HG03139 (cell line): ENCODE measurements around the gene RAB2B.
A peak's percentile ranks its signal among the peaks of the same experiment; 100 is the strongest.
"Not testable (repeated sequence)": the region's sequence is repeated elsewhere in the genome, so short reads cannot be mapped to it uniquely, and the experiment has no call there.

ENCODE experiments used
- ATAC-seq: cut with Tn5 transposase; IDR thresholded peaks from one replicate; pipeline ENCODE4 v1.9.1; 2021; ENCODE audit not compliant: unreplicated experiment

Gene RAB2B

GRCh38 chr14:21494902-21495762 is 18.4 kb upstream of the RAB2B start:
- ATAC-seq: no peak

- no peak for ATAC-seq
Measured at GRCh38 chr14:21486640-21487087, 9.9 kb upstream of the RAB2B start.

- no peak for ATAC-seq
Measured at GRCh38 chr14:21476523-21476924, 235 bp downstream of the RAB2B start.

GRCh38 chr14:21475767-21476522 is 814 bp downstream of the RAB2B start:
- no peak for ATAC-seq

GRCh38 chr14:21467616-21468015 is 9.1 kb downstream of the RAB2B start:
- no peak for ATAC-seq

- ATAC-seq: peak; percentile 96
Measured at GRCh38 chr14:21455912-21456667, 20.7 kb downstream of the RAB2B start, which contains the start of gene CHD8. Gene CHD8, minus strand, starts transcription at chr14:21456123. Its CDS starts 24,480 bp downstream, at chr14:21431643.

GRCh38 chr14:21455592-21455911 is 21.2 kb downstream of the RAB2B start:
- peak; percentile 15 for ATAC-seq

- ATAC-seq: no peak
Measured at GRCh38 chr14:21454843-21455544, 21.8 kb downstream of the RAB2B start.

GRCh38 chr14:21449899-21450216 is 26.9 kb downstream of the RAB2B start:
- ATAC-seq: no peak

GRCh38 chr14:21442657-21443056 is 34.1 kb downstream of the RAB2B start:
- ATAC-seq: not testable (repeated sequence)

GRCh38 chr14:21440859-21441258 is 35.9 kb downstream of the RAB2B start:
- ATAC-seq: no peak

- peak; percentile 99 for ATAC-seq
Measured at GRCh38 chr14:21437063-21437901, 39.5 kb downstream of the RAB2B start.

GRCh38 chr14:21436567-21437062 is 40.1 kb downstream of the RAB2B start:
- no peak for ATAC-seq

- no peak for ATAC-seq
Measured at GRCh38 chr14:21431126-21431525, 45.6 kb downstream of the RAB2B start.

- ATAC-seq: no peak
Measured at GRCh38 chr14:21428930-21429329, 47.8 kb downstream of the RAB2B start.

- ATAC-seq: no peak
Measured at GRCh38 chr14:21426692-21427091, 50.1 kb downstream of the RAB2B start.

- ATAC-seq: no peak
Measured at GRCh38 chr14:21419528-21419927, 57.2 kb downstream of the RAB2B start.

GRCh38 chr14:21415329-21415728 is 61.4 kb downstream of the RAB2B start:
- no peak for ATAC-seq

- ATAC-seq: no peak
Measured at GRCh38 chr14:21414137-21414631, 62.6 kb downstream of the RAB2B start.
